Measurements from ENCODE around the gene SP4.

The SP4 gene

GRCh38 chr7:21463524-21463923 is 35.6 kb downstream of the SP4 start:
- no peak for TF ChIP-seq CTCF (IDR thresholded peaks at IDR 0.05; ENCODE audit: insufficient read depth, low read length, poor library complexity, severe bottlenecking)
- Histone ChIP-seq H3K27me3 (replicated peaks; ENCODE audit: control insufficient read depth, insufficient read depth, low read length) (no peaks in the 10 kb centered on the region), H3K36me3 (ENCODE audit: control insufficient read depth, insufficient read depth, low read length) (no peaks in the 10 kb centered on the region; the same call in 1 of the 2 replicates), H3K4me3 (replicated peaks; ENCODE audit: low read depth, low read length) (no peak overlapping the region)
- no peak for DNase-seq (ENCODE audit: extremely low read depth, insufficient read length)

DNA sequence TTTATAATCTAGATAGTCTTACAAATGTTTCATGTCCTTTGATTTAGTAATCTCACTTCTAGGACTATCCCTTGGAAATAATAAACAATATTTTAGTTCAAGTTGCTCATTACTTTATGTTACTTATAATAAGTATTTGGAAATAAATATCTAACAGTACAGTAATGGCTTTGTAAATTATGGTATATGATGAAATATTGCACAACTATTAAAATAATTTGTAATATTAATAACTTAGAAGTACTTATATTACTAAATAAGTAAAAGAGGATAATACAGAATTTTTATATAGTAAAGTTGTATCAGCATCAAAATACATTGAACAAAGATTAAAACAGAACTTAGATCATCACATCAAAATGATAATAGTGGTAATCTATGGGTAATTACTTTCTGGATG is 41.1 kb downstream of the SP4 start:
- Histone ChIP-seq H3K36me3 (ENCODE audit: control insufficient read depth, insufficient read depth, low read length) (no peaks in the 10 kb centered on the region), H3K27me3 (replicated peaks; ENCODE audit: control insufficient read depth, insufficient read depth, low read length) (no peaks in the 10 kb centered on the region), H3K4me3 (replicated peaks; ENCODE audit: low read depth, low read length) (no peak overlapping the region)
- TF ChIP-seq CTCF (IDR thresholded peaks at IDR 0.05; ENCODE audit: insufficient read depth, low read length, poor library complexity, severe bottlenecking): no peak
- no peak for DNase-seq (ENCODE audit: extremely low read depth, insufficient read length)

- DNase-seq (ENCODE audit: extremely low read depth, insufficient read length): no peak
These were observed 42.0 kb downstream of the SP4 start for GRCh38 chr7:21469894-21470293.

DNA sequence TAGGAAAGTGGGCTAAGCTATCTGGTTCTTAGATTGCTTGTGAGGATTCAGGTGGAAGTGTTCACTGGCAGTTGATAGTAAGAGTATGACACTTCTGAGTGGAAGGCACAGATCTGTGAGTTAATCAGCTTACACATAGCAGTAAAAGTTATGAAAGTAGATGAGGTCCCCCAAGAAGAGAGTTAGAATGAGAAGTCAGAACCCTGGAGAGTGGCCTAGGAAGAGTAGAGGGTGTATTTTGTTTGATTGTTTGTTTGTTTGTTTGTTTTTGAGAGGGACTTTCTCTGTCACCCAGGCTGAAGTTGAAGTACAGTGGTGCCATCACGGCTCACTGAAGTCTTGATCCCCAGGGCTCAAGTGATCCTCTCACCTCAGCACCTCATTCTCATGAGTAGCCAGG is 44.1 kb downstream of the SP4 start:
- TF ChIP-seq CTCF (IDR thresholded peaks at IDR 0.05; ENCODE audit: insufficient read depth, low read length, poor library complexity, severe bottlenecking): no peak
- Histone ChIP-seq H3K27me3 (replicated peaks; ENCODE audit: control insufficient read depth, insufficient read depth, low read length) (no peaks in the 10 kb centered on the region), H3K36me3 (ENCODE audit: control insufficient read depth, insufficient read depth, low read length) (no peaks in the 10 kb centered on the region; the same call in 1 of the 2 replicates), H3K4me3 (replicated peaks; ENCODE audit: low read depth, low read length) (no peak overlapping the region)
- DNase-seq (ENCODE audit: extremely low read depth, insufficient read length): no peak

More at GRCh38 chr7:21469894-21470293, 42.0 kb downstream of the SP4 start:
- no peak for TF ChIP-seq CTCF (IDR thresholded peaks at IDR 0.05; ENCODE audit: insufficient read depth, low read length, poor library complexity, severe bottlenecking)
- no peaks in the 10 kb centered on the region for H3K36me3 ChIP-seq (ENCODE audit: control insufficient read depth, insufficient read depth, low read length)
- no peak overlapping the region for H3K4me3 ChIP-seq (replicated peaks; ENCODE audit: low read depth, low read length)
- H3K27me3 ChIP-seq (replicated peaks; ENCODE audit: control insufficient read depth, insufficient read depth, low read length): no peaks in the 10 kb centered on the region

DNA sequence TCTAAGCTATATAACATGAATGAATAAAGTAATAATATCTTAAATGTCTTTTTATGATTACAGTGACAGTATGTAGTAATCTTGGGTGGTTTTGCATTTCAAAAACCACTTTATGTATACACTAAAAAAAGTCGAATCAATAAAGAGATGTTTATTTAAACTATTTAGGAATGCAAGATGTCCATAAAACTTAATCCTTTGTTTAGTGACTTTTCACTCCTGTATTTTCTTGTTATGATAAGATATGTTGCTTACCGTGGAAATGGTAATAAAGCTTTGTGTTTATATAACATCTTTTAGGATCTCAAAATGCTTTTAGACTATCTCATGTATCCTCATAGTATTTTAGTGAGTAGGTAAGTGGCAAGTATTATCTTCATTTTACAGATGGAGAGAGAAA is 48.5 kb downstream of the SP4 start:
- Histone ChIP-seq H3K4me3 (replicated peaks; ENCODE audit: low read depth, low read length) (no peak overlapping the region), H3K27me3 (replicated peaks; ENCODE audit: control insufficient read depth, insufficient read depth, low read length) (no peaks in the 10 kb centered on the region), H3K36me3 (ENCODE audit: control insufficient read depth, insufficient read depth, low read length) (no peaks in the 10 kb centered on the region; the same call in none of the 2 replicates)
- DNase-seq (ENCODE audit: extremely low read depth, insufficient read length): no peak
- no peak for TF ChIP-seq CTCF (IDR thresholded peaks at IDR 0.05; ENCODE audit: insufficient read depth, low read length, poor library complexity, severe bottlenecking)

All from GM06990 (cell line).